HG02623 (cell line): ENCODE results near the gene AP5M1.
A peak's percentile ranks its signal among the peaks of the same experiment; 100 is the strongest.
"Not testable (repeated sequence)": the region's sequence is repeated elsewhere in the genome, so short reads cannot be mapped to it uniquely, and the experiment has no call there.

Source experiments
- ATAC-seq: cut with Tn5 transposase; IDR thresholded peaks from one replicate; pipeline ENCODE4 v1.9.1; 2021; ENCODE audit warnings: moderate library complexity; ENCODE audit not compliant: unreplicated experiment

Gene AP5M1

GRCh38 chr14:57290751-57291150 is 22.0 kb downstream of the AP5M1 start:
- ATAC-seq, result no peak

DNA sequence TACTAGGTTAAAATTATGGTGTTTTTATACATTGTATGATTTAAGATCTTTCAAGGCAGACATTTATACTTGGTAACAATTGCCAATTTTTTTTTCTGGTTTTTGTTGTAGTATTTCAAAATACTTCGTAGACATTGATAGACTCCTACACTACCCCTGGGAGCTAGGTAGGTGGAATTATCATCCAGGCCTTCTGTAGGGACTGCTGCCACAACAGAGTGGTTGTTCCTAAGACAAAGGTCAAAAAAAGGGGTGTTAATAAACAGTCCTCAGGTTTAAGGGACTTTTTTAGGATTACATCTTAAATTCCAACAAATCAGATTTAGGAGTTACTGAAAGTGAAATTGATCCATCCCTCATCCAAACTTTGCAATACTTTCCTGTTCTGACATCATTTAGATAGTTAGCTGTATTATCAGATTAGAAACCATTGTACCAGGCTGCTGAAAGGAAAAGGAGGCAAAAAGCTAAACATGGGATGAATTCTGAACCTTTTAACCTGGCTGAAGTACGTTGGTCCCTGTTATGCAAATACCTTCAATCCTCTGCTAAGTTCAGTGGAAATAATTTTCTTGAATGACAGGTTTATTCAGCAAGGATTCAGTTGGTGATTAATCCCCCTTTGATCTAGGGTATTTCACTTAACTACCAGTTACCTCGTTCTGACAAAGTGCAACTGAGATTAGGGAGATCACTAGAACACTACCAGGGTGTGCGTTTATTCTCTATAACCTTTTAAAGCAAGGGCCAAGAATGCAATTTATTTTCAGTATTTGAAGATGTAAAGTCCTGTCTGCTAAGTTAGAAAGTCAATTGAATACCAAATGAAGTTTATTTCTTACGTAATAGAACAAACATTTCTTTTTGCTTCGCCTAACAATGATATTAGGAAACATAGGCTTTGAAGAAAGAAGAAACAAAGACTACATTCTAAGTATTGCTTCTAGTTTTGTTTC is 23.2 kb downstream of the AP5M1 start:
- no peak for ATAC-seq

DNA sequence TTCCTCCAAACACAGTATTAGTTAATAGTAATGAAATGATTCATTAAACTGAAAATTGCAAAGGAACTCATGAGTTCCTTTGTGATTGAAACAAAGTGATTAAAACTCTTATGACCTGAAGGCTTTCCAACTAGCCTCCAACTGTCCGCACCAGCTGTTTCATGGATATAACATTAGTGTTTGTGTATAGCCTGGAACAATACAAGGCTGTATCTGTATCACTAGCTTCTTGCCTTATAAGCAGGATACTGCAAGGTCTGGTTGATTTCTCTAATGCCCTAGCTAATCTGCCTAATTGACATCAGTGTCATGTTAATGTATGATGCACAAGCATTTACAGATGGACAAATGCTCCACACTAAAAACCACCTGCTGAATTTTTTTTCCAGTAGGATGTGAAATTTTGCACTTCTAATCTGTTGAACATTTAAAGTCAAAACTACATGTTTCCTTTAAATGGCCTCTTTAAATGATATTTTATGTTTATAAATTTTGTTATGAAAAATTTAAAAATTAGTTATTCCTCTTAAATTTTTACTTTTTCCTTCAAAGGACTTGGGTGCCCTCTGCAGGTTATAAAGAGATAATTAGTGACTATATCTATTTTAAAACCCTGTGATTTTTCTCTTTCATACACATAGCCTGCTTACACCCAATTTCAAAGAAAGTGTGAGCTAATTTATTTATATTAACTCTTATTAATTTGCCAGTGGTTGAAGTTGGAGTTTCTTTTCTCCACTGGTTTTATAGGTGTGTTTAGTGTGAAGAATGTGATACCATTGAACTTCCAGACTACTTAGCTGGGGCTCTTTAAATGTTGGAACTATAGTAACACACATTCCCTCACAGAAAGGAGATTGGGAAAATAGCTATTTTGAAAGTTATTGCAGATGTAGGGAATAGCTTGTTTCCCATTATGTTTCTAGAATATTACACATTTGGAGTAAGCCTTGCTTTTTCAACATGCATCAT is 25.4 kb downstream of the AP5M1 start:
- ATAC-seq, result no peak

DNA sequence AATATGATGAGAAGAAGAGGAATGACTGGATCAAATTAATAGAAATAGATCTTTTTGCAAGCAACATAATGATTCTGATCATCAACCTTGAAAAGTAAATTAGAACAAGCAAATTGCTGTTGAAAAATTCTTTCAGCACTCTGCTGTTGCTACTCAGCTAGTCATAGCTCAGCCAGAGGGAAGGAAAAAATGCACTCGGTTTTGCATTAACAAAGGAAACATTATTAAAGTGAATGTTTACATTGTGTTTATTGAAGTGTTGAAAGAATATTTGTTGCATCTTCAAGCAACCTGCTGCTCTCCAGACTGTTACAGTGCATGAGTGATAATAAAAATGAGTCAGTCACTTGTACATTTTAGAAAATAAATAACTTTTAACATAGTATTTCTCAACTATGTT is 26.5 kb downstream of the AP5M1 start:
- no peak for ATAC-seq

DNA sequence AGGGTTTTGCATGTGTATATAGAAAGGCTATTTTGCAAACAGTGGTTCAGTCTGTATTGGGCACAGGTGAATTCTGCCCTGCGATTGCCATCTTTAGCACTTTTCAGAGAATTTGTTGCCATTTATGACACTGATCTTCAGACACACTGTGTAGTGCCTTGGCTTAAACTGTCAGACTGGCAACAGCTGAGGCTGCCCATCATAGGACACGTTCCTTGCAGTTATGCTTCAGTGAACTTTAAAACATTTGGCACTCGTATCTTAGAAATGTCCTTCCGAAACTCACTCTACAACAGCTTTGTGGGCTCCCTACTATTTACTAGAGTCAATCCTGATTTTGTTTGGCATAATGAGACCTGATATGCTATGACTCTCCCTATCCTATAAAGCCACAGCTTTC is 29.1 kb downstream of the AP5M1 start:
- no peak for ATAC-seq

- no peak for ATAC-seq
Measured at GRCh38 chr14:57299511-57299910, 30.7 kb downstream of the AP5M1 start.

GRCh38 chr14:57302883-57303282 is 34.1 kb downstream of the AP5M1 start:
- no peak for ATAC-seq

- ATAC-seq, result no peak
Measured at GRCh38 chr14:57314396-57315089, 45.8 kb downstream of the AP5M1 start.

- peak; percentile 48 for ATAC-seq
Measured at GRCh38 chr14:57317248-57317833, 48.6 kb downstream of the AP5M1 start.

DNA sequence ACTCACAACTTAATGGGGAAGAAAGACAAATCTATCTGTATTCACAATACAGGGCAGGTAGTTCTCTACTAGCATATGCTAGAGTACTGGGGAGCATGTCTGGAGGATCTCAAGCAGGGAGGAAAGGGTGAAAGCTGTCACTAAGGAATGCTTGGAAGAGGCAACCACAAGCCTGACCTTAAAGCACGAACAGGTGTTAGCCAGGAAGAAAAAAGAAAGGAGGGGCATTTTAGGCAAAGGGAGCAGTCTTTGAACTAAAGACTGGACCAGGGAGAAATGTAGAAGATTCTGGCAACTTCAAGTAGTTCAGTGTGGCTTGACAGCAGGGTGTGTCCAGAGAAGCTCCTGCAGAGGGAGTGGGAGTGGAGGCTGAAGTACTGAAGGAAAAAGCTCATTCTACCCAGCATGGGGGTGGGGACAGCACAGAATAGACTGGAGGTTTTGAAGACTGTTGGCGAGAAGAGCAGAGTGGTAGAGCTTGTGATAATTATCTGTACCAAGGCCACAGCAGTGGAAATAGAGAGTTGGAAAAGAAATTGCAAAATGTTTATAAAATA is 50.9 kb downstream of the AP5M1 start:
- no peak for ATAC-seq

- no peak for ATAC-seq
Measured at GRCh38 chr14:57323721-57324120, 55.0 kb downstream of the AP5M1 start.

- peak; percentile 82 for ATAC-seq
Measured at GRCh38 chr14:57326253-57326652, 57.5 kb downstream of the AP5M1 start.

DNA sequence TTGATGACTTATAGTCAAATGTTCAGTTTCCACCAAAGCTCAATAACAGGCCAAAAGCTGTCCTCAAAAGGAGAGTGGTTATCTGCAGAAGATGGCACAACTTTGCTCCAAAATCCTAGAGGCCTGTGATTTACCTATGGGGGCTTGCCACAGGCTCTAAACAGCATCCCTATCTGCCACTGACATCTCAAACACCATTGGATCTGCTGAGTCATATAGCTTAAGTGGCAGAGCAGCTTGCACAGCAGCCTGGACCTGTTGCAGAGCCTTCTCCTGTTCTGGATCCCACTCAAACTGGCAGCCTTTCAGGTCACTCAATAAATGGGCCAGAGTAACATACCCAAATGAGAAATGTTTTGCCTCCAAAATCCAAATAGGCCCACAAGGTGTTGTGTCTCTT is 61.1 kb downstream of the AP5M1 start:
- no peak for ATAC-seq

GRCh38 chr14:57332475-57332874 is 63.7 kb downstream of the AP5M1 start:
- not testable (repeated sequence) for ATAC-seq

DNA sequence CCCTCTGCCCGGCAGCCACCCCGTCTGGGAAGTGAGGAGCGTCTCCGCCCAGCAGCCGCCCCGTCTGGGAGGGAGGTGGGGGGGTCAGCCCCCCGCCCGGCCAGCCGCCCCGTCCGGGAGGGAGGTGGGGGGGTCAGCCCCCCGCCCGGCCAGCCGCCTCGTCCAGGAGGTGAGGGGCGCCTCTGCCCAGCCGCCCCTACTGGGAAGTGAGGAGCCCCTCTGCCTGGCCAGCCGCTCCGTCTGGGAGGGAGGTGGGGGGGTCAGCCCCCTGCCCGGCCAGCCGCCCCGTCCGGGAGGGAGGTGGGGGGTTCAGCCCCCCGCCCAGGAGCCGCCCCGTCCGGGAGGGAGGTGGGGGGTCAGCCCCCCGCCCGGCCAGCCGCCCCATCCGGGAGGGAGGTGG is 65.0 kb downstream of the AP5M1 start:
- not testable (repeated sequence) for ATAC-seq

DNA sequence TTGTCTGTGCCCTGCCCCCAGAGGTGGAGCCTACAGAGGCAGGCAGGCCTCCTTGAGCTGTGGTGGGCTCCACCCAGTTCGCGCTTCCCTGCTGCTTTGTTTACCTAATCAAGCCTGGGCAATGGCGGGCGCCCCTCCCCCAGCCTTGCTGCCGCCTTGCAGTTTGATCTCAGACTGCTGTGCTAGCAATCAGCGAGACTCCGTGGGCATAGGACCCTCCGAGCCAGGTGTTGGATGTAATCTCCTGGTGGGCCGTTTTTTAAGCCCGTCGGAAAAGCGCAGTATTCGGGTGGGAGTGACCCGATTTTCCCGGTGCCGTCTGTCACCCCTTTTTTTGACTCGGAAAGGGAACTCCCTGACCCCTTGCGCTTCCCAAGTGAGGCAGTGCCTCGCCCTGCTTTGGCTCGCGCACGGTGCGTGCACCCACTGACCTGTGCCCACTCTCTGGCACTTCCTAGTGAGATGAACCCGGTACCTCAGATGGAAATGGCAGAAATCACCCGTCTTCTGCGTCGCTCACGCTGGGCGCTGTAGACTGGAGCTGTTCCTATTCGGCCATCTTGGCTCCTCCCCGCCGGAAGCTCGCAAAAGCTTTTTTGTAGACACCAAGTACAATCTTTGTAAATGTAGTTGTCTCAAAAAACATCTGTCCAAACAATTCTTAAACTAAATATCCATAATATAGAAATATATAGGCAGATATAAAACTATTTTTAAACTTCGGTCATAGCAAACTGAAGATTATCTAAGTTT is 75.0 kb downstream of the AP5M1 start:
- ATAC-seq, result not testable (repeated sequence)

DNA sequence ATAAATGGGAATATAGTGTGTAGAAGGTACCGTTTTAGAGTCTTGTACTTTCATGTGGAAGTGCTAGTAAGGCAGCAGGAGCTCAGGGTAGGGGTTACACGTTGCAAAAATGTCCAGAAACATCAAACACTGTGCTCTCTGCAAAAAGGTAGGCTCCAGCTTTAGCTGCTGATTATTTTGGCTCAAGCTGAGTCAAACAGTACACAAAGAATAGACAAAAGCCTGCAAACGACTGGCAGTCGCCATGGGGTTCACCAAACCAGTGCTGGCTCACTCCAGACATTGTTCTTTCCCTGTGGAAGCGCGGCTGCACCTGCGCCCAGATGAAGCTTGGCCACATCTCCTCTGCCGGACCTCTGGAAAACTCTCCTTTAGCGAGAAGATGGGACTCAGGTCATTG is 76.3 kb downstream of the AP5M1 start:
- ATAC-seq, result no peak

DNA sequence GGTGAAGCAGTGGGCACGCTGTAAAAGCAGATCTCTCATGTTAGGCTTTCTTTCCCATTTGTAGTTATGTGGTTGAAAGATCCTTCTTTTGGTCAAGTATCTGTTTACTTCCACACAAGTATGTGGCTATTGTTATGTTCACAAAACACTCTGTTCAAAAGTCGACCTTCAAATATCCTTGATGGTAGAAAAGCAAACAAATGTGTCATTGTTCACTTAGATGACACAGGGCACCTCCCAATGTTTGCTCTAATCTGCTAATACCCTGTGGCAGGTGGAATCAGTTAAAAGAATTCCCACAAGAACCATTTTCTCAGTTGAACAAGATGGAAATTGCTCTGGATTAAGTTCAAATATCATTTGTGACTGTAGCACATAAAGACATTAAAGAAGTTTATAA is 78.0 kb downstream of the AP5M1 start:
- no peak for ATAC-seq
